Inferior parietal cortex (tissue), 1 donor: ENCODE measurements around the gene PUM1.

Experiments
- DNase-seq: peaks from one replicate; pipeline ENCODE4 v3.0.0-alpha.2; 2016; ENCODE audit errors: extremely low spot score

Gene PUM1

GRCh38 chr1:31029026-31029425 is 36.5 kb downstream of the PUM1 start:
- DNase-seq: no peak

- DNase-seq: no peak
Measured at GRCh38 chr1:31027693-31028526, 37.6 kb downstream of the PUM1 start.

GRCh38 chr1:31022259-31022658 is 43.3 kb downstream of the PUM1 start:
- no peak for DNase-seq

GRCh38 chr1:31020007-31020790 is 45.3 kb downstream of the PUM1 start:
- DNase-seq: no peak

GRCh38 chr1:31019401-31019800 is 46.1 kb downstream of the PUM1 start:
- no peak for DNase-seq

GRCh38 chr1:31016868-31017267 is 48.6 kb downstream of the PUM1 start:
- DNase-seq: no peak

GRCh38 chr1:31013187-31013864 is 52.2 kb downstream of the PUM1 start:
- no peak for DNase-seq

GRCh38 chr1:31012210-31012924 is 53.1 kb downstream of the PUM1 start:
- no peak for DNase-seq

GRCh38 chr1:31011719-31012118 is 53.8 kb downstream of the PUM1 start:
- DNase-seq: no peak

- DNase-seq: no peak
Measured at GRCh38 chr1:31010086-31010989, 55.2 kb downstream of the PUM1 start.

- DNase-seq: no peak
Measured at GRCh38 chr1:31007462-31007991, 58.0 kb downstream of the PUM1 start.

- no peak for DNase-seq
Measured at GRCh38 chr1:31006747-31007146, 58.8 kb downstream of the PUM1 start.

GRCh38 chr1:31005617-31006166 is 59.8 kb downstream of the PUM1 start:
- DNase-seq: no peak

- no peak for DNase-seq
Measured at GRCh38 chr1:31005198-31005597, 60.3 kb downstream of the PUM1 start.

GRCh38 chr1:31004231-31004621 is 61.3 kb downstream of the PUM1 start:
- DNase-seq: no peak

GRCh38 chr1:31003613-31004230 is 61.8 kb downstream of the PUM1 start:
- no peak for DNase-seq

- no peak for DNase-seq
Measured at GRCh38 chr1:31000301-31000700, 65.2 kb downstream of the PUM1 start.

- DNase-seq: no peak
Measured at GRCh38 chr1:30998887-30999286, 66.6 kb downstream of the PUM1 start.

- DNase-seq: no peak
Measured at GRCh38 chr1:30998171-30998570, 67.3 kb downstream of the PUM1 start.
